ENCODE results near the gene ARHGAP40. TPM values are rescaled to one million over a fixed set of nuclear protein-coding genes. Genes with fewer than 3 reads are reported as not detected.

ARHGAP40 gene
- total and polyA plus RNA-seq, 4 donors: 0.57 to 5.0 (median 1.1) TPM

DNA sequence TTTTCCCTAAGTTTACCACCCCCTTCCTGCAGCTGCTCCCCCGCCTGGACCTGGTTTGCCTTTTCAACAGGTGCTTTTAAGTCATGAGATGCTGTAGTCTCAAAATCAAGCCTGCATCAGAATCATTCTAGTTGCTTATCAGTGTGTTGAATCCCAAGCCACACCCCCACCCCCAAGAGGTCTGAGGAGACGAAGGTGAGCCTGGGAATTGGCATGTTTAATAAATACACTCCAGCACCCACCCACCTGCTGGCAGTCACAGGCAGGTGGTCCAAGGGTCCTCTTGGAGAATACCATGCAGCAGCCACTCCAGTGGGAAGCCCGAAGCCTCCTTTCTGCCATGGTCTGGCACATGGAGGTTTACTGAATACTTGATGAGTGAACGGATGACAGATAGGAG is 21.7 kb upstream of the ARHGAP40 start:
- Histone ChIP-seq H3K27me3 (ENCODE audit: control insufficient read depth in 3 of 3, insufficient read depth in 3 of 3, low read length in 2 of 3) (peaks cover 0 to 2% (median 0%) of the 10 kb centered on the region in 3 donors), H3K36me3 (ENCODE audit: control insufficient read depth in 4 of 4, insufficient read depth in 4 of 4, low read length in 4 of 4) (peaks cover 7 to 15% (median 10%) of the 10 kb centered on the region in 4 donors), H3K9ac (ENCODE audit: insufficient read depth in 1 of 2, low read length in 2 of 2) (no peak overlapping the region), H3K4me3 (no peak overlapping the region), H3K4me1 (ENCODE audit: control insufficient read depth in 5 of 5, insufficient read depth in 5 of 5, low read length in 5 of 5) (no peaks in the 10 kb centered on the region), H3K9me3 (ENCODE audit: control insufficient read depth in 4 of 4, insufficient read depth in 3 of 4, low read length in 3 of 4) (peaks cover 0 to 3% (median 0%) of the 10 kb centered on the region in 4 donors), H3K27ac (ENCODE audit: low read depth in 1 of 2, low read length in 1 of 2) (no peak overlapping the region)
- ATAC-seq (ENCODE audit: insufficient read depth, low FRiP score) (no peak), DNase-seq (no peak)
- TF ChIP-seq, protein P1, sequence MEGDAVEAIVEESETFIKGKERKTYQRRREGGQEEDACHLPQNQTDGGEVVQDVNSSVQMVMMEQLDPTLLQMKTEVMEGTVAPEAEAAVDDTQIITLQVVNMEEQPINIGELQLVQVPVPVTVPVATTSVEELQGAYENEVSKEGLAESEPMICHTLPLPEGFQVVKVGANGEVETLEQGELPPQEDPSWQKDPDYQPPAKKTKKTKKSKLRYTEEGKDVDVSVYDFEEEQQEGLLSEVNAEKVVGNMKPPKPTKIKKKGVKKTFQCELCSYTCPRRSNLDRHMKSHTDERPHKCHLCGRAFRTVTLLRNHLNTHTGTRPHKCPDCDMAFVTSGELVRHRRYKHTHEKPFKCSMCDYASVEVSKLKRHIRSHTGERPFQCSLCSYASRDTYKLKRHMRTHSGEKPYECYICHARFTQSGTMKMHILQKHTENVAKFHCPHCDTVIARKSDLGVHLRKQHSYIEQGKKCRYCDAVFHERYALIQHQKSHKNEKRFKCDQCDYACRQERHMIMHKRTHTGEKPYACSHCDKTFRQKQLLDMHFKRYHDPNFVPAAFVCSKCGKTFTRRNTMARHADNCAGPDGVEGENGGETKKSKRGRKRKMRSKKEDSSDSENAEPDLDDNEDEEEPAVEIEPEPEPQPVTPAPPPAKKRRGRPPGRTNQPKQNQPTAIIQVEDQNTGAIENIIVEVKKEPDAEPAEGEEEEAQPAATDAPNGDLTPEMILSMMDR (IDR thresholded peaks at IDR 0.05; ENCODE audit: control extremely low read depth, extremely low read depth): no peak
- 71 to 89% methylated on average over 4 of the region's 4 CpGs for WGBS, 2 donors

DNA sequence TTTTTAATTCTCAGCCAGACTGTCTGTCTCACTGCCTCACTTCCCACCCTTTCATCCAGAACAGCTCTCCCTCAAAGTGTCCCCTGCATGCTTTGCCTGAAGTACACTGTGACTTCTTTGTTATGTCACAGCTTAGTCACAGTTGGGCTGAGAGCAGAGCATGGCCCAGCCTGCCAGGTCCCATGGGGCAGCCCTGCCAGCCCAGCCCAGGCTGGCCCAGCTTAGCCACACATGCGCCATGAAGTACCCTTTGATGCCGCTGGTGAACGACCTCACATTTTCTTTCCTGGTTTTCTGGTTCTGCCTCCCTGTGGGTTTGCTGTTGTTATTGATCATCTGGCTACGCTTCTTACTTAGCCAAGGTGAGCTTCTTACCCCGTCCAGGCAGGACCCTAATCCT is 20.6 kb upstream of the ARHGAP40 start, which contains the start of gene ADIG:
Gene ADIG (plus strand): TSS at position 185 of the 400 bp plus-strand sequence. CDS start 54 bp downstream, at position 239.
- no peak within 1 kb of the TSS for H3K27ac ChIP-seq (ENCODE audit: low read depth in 1 of 2, low read length in 1 of 2)

DNA sequence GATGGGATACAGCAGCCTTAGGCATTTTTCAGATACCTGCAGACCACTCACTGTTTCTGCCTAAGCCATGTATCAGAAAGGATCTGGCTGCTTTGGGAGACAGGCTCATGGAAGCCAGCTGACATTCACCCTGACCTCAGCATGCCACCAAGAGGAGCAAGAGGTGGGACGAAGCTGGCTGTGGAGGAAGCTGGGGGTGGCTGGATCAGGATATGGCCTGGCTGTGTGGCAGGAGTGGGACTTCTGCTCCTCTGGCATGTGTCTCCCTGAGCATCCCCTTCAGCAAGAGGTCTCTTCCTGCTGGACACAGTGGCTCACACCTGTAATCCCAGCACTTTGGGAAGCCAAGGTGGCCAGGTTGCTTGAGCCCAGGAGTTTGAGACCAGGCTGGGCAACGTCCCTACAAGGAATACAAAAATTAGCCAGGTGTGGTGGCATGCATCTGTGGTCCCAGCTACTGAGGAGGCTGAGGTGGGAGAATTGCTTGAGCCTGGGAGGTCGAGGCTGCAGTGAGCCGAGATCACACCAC is 19.7 kb upstream of the ARHGAP40 start:
- no peak overlapping the region for H3K27ac ChIP-seq (ENCODE audit: low read depth in 1 of 2, low read length in 1 of 2)
- peaks cover 0 to 2% (median 0%) of the 10 kb centered on the region in 3 donors for H3K27me3 ChIP-seq (ENCODE audit: control insufficient read depth in 3 of 3, insufficient read depth in 3 of 3, low read length in 2 of 3)
- H3K4me1 ChIP-seq (ENCODE audit: control insufficient read depth in 5 of 5, insufficient read depth in 5 of 5, low read length in 5 of 5): no peaks in the 10 kb centered on the region
- WGBS, 2 donors: 60 to 71% methylated on average over 4 of the region's 4 CpGs
- TF ChIP-seq, protein P1 (IDR thresholded peaks at IDR 0.05; ENCODE audit: control extremely low read depth, extremely low read depth): no peak
- no peak for DNase-seq
- H3K36me3 ChIP-seq (ENCODE audit: control insufficient read depth in 4 of 4, insufficient read depth in 4 of 4, low read length in 4 of 4): peaks cover 0 to 3% (median under 1%) of the 10 kb centered on the region in 4 donors
- no peak for ATAC-seq (ENCODE audit: insufficient read depth, low FRiP score)
- H3K9ac ChIP-seq (ENCODE audit: insufficient read depth in 1 of 2, low read length in 2 of 2): no peak overlapping the region
- peaks cover 0 to 3% (median 0%) of the 10 kb centered on the region in 4 donors for H3K9me3 ChIP-seq (ENCODE audit: control insufficient read depth in 4 of 4, insufficient read depth in 3 of 4, low read length in 3 of 4)
- H3K4me3 ChIP-seq: no peak overlapping the region

More for the DNA sequence above, 20.6 kb upstream of the ARHGAP40 start, which contains the start of gene ADIG:
- no peak within 1 kb of the TSS for H3K4me3 ChIP-seq
- no peak within 1 kb of the TSS for H3K9ac ChIP-seq (ENCODE audit: insufficient read depth in 1 of 2, low read length in 2 of 2)
- ATAC-seq (ENCODE audit: insufficient read depth, low FRiP score): no peak
- TF ChIP-seq, protein P1 (IDR thresholded peaks at IDR 0.05; ENCODE audit: control extremely low read depth, extremely low read depth): no peak
- peaks cover 0 to 6% (median 2%) of the 10 kb centered on the region in 4 donors for H3K36me3 ChIP-seq (ENCODE audit: control insufficient read depth in 4 of 4, insufficient read depth in 4 of 4, low read length in 4 of 4)
- H3K27me3 ChIP-seq (ENCODE audit: control insufficient read depth in 3 of 3, insufficient read depth in 3 of 3, low read length in 2 of 3): peaks cover 0 to 2% (median 0%) of the 10 kb centered on the region in 3 donors
- H3K4me1 ChIP-seq (ENCODE audit: control insufficient read depth in 5 of 5, insufficient read depth in 5 of 5, low read length in 5 of 5): no peaks in the 10 kb centered on the region
- 64 to 72% methylated on average over 5 of the region's 5 CpGs for WGBS, 2 donors
- DNase-seq: no peak
- H3K9me3 ChIP-seq (ENCODE audit: control insufficient read depth in 4 of 4, insufficient read depth in 3 of 4, low read length in 3 of 4): peaks cover 0 to 3% (median 0%) of the 10 kb centered on the region in 4 donors

Data from lung (tissue), 12 donors.